Hematopoietic multipotent progenitor cell treated with erythropoietin and hydrocortisone succinate and interleukin-3 and kit ligand, for 4 days (in vitro differentiated cells): ENCODE data around the gene GAB1.

Experiments used
- DNase-seq: peaks from one replicate; pipeline ENCODE4 v3.0.0-alpha.2; 2015

Gene GAB1

DNA sequence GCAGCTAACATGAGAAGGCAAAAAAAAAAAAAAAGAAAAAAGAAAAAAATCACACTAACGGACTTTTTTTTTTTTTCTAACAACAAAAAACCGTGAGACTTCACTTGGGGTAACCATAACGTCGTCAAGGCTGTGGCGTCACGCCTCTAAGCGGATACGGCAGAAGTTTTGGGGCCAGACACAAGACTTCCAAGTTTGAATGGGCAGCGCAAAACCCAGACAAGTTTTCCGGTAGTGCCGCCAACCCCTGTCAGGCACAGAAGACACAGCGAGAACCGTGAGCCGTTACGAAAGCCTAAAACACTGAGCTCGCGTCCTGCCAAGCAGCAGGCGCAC, 176.3 kb downstream of the GAB1 start:
- no peak for DNase-seq

DNA sequence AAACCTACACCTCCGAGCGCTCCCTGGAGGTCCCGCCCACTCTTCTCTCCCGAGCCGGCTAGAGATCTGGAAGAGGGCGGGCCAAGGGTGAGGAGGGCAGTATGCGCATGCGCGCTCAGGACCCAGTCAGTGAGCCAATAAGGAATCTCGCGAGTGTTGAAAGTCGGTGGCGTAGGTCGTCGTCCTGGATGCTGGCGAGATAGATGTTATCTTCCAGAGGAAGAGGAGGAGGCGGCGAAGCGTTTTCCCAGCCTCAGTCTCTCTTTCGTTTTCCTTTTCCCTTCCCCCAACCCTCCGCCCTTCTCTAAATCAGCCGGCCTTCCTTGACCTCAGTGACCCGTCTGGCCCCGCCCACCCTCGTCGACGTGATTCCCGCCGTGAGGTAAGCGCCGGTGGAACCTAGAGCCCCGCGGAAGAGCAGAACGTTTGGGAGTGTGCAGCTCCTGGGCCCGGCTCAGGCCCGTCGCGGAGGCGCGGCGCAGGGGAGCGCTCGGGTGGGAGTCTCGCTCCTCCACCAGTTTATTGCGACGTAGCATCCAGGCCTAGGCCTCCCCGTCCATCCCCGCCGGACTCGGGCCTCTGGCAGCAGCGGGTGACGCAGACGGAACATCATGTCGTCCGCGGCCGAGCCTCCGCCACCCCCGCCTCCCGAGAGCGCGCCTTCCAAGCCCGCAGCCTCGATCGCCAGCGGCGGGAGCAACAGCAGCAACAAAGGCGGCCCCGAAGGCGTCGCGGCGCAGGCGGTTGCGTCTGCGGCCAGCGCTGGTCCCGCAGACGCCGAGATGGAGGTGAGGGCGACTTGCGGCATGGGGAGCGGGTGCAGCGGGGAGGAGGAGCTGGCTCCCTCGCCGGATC, 176.9 kb downstream of the GAB1 start, which contains the start of gene SMARCA5:
TSS of gene SMARCA5 (plus strand) at position 389 of the 855 bp plus-strand sequence. CDS start at position 612, 223 bp downstream.
- DNase-seq: peak; percentile 99

DNA sequence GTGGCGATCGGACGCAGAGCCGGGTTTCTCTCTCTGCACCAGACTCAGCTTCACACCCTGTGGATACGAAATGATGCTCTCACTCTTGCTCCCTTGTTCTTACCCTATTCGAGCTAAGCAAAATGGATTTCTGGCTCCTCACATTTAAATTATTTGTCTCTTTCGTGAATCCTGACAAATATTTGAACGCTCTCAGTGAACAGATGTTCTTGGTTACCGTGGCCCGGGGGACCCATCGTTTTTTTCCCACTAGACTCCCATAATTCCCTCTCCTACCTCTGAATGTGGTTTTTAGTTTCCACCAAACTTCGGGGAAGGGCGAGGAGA, 177.5 kb downstream of the GAB1 start:
- no peak for DNase-seq

DNA sequence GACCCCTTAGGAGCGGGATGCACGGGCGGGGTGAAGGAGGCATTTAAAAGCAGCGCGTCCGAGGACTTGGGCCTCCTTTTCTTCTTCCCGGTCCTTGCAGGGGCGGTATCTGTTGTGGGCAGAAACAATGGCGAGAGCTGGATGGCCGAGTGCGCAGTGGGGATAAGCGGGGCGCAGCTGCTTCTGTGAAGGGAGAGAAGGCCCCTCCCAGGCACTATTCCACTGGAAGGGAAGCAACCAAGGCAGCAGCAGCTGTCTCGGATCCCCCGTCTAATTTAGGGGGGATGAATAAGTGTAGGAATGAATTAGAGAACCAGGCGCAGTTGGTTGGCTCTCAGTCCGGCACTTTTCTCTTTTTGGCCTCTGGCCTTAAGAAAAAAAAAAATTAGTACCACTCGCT, 177.8 kb downstream of the GAB1 start:
- DNase-seq: peak; percentile 86

DNA sequence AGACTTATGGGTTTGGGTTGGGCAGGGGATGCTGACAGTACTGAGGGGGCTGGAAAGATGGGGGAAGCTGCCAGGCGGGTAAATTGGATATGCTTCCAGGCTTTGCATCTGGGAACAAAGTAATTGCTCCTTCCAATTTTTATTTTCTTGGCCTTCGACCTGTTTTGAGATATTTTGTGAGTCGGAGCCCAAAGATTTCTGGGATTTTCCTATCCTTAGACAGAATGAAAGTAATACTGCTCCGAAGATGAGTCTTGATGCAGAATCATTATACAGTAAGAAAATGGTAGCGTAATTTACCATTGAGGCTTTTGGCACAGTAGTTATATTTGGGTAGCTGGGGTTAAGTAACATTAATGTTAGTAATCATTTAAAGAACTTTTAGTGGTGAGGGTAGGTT, 178.2 kb downstream of the GAB1 start:
- DNase-seq: no peak

DNA sequence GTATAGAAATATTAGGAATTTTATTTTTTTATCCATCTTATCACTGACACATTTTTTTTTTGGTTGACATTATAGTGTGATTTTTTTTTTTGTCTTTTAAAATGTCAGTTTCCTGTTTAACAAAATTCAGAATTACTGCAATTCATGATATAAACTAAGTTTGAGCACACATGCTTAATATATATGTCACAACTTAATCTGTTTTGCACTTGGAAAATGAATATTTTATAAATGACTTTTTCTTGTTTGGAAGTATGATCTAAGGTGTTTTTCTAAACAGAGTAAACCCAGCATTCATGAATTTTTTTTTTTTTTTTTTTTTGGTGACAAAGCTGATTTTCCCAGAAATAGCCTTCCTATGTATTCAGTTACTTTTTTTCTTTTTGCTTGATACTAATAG, 179.2 kb downstream of the GAB1 start:
- no peak for DNase-seq

DNA sequence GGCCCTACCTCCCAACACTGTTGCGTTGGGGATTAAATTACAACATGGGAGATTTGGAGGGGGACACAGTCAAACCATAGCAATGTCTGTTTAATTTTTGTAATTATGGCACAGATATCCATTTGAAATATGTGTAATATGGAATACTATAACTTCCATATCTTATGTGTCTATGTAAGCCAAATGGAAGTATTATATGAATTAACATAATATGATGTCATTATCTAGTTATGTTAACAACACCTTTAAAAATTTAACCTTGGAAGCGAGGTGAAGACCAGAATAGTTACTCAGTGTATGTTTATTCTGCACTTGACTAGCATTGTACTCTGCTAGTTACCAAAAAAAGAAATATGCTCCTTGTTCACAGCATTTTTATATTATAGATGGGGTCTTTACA, 181.1 kb downstream of the GAB1 start:
- no peak for DNase-seq
